GM18505 (cell line): ENCODE results near the gene NT5DC1.

Source experiments
- ATAC-seq: cut with Tn5 transposase; IDR thresholded peaks from one replicate; pipeline ENCODE4 v1.9.1; 2021; ENCODE audit not compliant: unreplicated experiment
- POLR2A ChIP-seq: IDR thresholded peaks from 4 replicates; pipeline ENCODE4 v1.6.1; 2011; ENCODE audit warnings: borderline replicate concordance; ENCODE audit not compliant: insufficient read depth, insufficient read length; ENCODE audit errors: extremely low read depth

Gene NT5DC1

GRCh38 chr6:116196841-116197240 lies 96.2 kb downstream of the NT5DC1 start:
- ATAC-seq: no peak
- no peak for TF ChIP-seq POLR2A

- TF ChIP-seq POLR2A: no peak
- no peak for ATAC-seq
These were observed 100.1 kb downstream of the NT5DC1 start for GRCh38 chr6:116200619-116201249.

- TF ChIP-seq POLR2A: no peak
- ATAC-seq: no peak
These were observed 100.9 kb downstream of the NT5DC1 start for GRCh38 chr6:116201538-116201937.

GRCh38 chr6:116205281-116205680 lies 104.6 kb downstream of the NT5DC1 start:
- no peak for TF ChIP-seq POLR2A
- no peak for ATAC-seq

DNA sequence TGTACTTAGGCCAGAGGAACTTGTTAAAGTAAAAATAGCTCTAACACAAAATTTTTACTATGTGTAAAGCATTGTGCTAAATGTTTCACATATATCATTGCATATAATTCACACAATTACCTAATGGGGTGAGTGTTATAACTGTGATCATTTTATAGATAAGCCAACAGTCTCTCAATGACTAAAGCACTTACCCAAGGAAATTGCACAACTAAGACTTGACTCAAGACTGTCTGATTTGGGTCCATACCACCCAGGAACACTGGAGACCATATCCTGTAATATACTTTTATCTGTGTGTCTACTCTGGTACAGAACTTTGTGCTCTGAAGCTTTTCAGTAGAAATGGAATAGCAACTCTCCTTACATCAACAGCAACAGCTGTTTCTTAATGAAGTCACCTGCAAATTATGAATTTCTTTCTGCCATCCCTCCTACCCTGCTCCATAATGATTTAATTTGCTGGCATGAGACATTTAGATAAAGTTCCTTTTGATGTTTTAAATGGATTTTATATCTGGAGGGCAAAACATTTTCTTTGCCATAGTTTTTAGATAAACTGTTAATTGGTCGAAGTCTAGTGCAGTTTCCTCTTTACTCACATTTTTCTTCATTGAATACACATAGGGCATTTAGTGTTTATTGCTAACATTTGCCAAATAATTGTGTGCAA lies 105.7 kb downstream of the NT5DC1 start:
- TF ChIP-seq POLR2A: no peak
- ATAC-seq: no peak

DNA sequence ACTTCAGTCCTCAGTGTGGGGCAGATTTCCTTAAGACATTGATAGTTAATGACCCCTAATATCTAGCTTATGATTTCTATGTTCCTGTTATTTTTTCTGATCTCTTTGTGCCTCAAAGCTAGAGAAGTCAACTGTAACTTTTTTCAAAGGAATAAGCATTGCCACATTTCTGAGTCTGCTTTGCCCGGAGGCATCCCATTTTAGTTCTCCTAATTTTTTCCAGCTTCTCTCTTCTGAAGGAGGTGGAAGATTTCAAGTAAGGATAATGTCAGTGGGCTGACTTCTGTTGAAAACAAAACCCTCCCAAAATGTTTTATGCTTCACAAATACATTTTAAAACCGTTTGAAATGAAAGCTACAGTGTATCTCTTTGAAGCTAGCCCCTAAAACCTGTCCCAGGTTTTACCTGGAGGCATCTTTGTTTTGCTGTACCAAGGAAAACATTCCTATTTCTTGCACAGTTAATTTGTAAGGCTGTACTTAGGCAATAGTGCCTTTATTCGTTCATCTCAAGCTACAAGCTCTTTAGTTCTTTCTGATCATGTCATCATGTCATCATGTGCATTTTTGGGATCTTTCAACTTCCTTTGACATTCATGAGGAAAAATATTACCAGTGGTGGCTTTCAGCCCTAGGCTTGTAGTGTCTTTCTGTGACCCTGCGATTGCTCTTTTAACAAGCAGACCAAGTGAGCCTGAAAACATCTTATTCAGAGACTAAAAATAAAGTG lies 107.6 kb downstream of the NT5DC1 start:
- TF ChIP-seq POLR2A: no peak
- no peak for ATAC-seq

GRCh38 chr6:116210316-116210715 lies 109.7 kb downstream of the NT5DC1 start:
- no peak for ATAC-seq
- TF ChIP-seq POLR2A: no peak

DNA sequence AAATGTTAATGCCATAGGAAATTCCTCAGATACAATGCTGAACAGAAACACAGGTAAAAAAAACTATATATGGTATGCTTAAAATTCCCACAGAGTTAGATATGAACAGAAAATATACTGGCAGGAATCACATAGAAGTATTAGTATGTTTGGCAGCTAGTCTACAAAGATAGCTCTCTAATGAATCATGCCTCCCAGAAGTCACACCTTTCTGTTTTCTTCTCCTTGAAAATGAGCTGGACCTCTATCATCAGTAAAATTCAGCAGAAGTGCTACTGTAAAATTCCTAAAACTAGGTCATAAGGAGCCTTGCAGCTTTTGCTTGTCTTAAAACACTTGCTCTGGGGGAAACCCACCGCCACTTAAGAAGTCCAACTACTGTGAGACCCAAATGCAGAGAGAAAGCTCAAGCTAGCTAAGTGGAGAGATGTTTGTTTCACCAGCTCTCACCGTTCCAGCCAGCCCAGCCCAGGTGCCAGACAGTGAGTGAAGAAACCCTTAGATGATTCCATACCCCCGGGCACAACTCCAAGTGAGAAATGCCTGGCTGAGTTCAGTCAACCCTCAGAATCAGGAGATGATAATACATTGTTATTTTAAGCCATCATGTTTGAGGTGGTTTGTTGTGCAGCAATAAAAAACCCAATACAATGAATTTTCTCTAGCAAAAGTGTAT lies 110.2 kb downstream of the NT5DC1 start:
- ATAC-seq: no peak
- TF ChIP-seq POLR2A: no peak

DNA sequence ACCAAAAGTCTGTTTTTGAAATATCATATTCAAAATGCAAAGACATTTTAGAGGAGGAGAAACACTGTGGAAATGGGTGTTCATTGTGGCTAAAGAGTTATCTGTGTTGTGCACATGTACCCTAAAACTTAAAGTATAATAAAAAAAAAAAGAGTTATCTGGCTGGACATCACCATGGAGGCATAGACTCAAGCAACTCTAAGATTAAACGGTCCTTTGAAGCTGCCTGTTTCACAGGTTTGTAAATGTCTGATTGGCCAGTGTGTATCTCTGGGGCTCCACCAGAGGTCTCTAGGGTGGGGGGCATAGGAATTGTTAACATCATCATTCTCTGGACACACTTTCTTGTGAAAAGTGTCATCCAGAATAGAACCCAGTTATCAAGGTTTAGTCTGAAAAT lies 114.0 kb downstream of the NT5DC1 start:
- no peak for TF ChIP-seq POLR2A
- no peak for ATAC-seq

GRCh38 chr6:116215414-116215813 lies 114.8 kb downstream of the NT5DC1 start:
- no peak for TF ChIP-seq POLR2A
- no peak for ATAC-seq

DNA sequence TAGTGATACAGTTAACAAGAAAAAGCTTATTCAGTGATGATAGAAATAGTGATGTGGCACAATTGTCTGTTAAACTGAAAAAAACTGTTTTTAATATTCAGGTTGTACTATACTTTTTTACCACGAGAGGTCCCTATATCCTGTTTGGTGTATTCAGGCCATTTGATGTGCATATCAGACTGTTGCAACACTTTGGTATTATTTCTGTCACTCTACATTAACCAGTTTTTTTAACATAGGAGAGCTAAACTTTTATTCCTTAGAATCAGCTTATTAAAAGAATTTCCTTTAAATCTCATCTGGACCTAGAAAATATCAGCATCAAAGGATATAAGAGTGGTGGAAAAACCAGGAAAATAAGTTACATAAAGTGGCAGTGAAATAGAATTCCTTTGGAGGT lies 116.4 kb downstream of the NT5DC1 start:
- peak; percentile 54 for ATAC-seq
- no peak for TF ChIP-seq POLR2A

DNA sequence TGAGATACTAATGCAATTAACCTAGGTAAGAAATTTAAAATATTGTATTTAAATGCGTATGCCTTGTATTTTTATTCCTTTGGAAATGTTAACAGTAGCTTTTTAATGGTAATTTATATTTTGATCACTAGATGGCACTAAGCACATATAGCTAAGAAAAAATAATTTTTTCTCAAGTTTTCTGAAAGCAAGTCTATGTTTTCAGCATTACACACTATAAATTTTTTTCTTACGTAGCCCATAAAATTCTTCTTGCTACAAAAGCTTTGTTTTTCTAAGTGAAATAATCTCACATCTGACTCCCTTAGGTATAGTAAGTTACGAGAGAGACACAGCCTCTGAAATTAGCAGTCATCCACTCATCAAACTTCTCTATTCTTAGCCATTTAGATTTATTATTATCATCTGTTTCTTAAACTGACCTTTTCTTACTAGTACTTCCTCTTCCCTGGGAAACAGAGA lies 117.5 kb downstream of the NT5DC1 start:
- no peak for TF ChIP-seq POLR2A
- ATAC-seq: no peak

GRCh38 chr6:116218866-116219265 lies 118.2 kb downstream of the NT5DC1 start:
- no peak for TF ChIP-seq POLR2A
- no peak for ATAC-seq

- no peak for TF ChIP-seq POLR2A
- no peak for ATAC-seq
These were observed 120.4 kb downstream of the NT5DC1 start for GRCh38 chr6:116221067-116221466.

GRCh38 chr6:116221911-116222310 lies 121.3 kb downstream of the NT5DC1 start:
- ATAC-seq: no peak
- no peak for TF ChIP-seq POLR2A
